K562 treated with DMSO at 1 percent for 4 hours (cell line): ENCODE data around the gene WDR17. TPM values are rescaled to one million over a fixed set of nuclear protein-coding genes. Genes with fewer than 3 reads are reported as not detected.

Experiments
- total RNA-seq: library from RNA; unstranded; fragments of 300-600 nt; gene quantifications from 2 replicates; pipeline ENCODE4 v1.2.3, GENCODE V29; 2022; ENCODE audit not compliant: insufficient read depth

The WDR17 gene
- not detected in 2 replicates for total RNA-seq

GRCh38 chr4:176065435-176066291, at the start of gene WDR17:
WDR17 (plus strand) TSS chr4:176065841; CDS start chr4:176111581, 45,740 bp downstream.

GRCh38 chr4:176195184-176195978, 129.7 kb downstream of the WDR17 start, which contains the start of gene SPATA4:
SPATA4 (minus strand) TSS chr4:176195585; CDS start chr4:176195562, 23 bp downstream.

Other genes starting within 250 kb of the WDR17 start
- gene SPATA4, start 129.7 kb downstream of the WDR17 start, total RNA-seq = not detected in 2 replicates
- not detected in 2 replicates for gene ASB5, start 203.4 kb downstream of the WDR17 start, total RNA-seq